Measurements from ENCODE around the gene SCGN.

DNA sequence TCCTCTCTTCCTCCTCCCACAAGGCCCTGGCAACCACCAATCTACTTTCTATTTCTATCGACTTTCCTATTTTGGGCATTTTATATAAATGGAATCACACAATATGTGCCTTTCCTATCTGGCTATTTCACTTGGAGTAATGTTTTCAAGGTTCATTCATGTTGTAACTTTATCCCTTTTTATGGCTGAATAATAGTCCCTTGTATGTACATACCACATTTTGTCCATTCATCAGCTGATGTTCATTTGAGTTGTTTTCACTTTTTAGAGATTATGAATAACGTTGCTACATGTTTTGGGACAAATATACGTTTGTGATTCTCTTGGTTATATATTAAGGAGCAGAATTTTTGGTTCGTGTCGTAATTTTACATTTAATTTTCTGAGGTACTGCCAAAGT is 33.9 kb downstream of the SCGN start:
- TF ChIP-seq, protein P1, sequence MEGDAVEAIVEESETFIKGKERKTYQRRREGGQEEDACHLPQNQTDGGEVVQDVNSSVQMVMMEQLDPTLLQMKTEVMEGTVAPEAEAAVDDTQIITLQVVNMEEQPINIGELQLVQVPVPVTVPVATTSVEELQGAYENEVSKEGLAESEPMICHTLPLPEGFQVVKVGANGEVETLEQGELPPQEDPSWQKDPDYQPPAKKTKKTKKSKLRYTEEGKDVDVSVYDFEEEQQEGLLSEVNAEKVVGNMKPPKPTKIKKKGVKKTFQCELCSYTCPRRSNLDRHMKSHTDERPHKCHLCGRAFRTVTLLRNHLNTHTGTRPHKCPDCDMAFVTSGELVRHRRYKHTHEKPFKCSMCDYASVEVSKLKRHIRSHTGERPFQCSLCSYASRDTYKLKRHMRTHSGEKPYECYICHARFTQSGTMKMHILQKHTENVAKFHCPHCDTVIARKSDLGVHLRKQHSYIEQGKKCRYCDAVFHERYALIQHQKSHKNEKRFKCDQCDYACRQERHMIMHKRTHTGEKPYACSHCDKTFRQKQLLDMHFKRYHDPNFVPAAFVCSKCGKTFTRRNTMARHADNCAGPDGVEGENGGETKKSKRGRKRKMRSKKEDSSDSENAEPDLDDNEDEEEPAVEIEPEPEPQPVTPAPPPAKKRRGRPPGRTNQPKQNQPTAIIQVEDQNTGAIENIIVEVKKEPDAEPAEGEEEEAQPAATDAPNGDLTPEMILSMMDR (conservative IDR thresholded peaks at IDR 0.05; ENCODE audit: low read length): no peak
- no peak for TF ChIP-seq EZH2phosphoT487 (IDR thresholded peaks at IDR 0.05; ENCODE audit: borderline replicate concordance)

Measured in Loucy (cell line).